HPDE6-E6E7 (cell line): ENCODE results near the gene RPL18.

Source experiments
- DNase-seq: peaks from one replicate; pipeline ENCODE4 v3.0.0; 2011; ENCODE audit warnings: missing footprints; ENCODE audit errors: extremely low spot score

The RPL18 gene

GRCh38 chr19:48630296-48631063, 11.5 kb upstream of the RPL18 start:
- DNase-seq: no peak

- no peak for DNase-seq
These were observed 10.8 kb upstream of the RPL18 start for GRCh38 chr19:48629599-48630295.

GRCh38 chr19:48629297-48629598, 10.3 kb upstream of the RPL18 start:
- no peak for DNase-seq

GRCh38 chr19:48628486-48629296, 9.7 kb upstream of the RPL18 start:
- no peak for DNase-seq

- no peak for DNase-seq
These were observed 8.9 kb upstream of the RPL18 start for GRCh38 chr19:48627865-48628314.

- no peak for DNase-seq
These were observed 8.4 kb upstream of the RPL18 start for GRCh38 chr19:48627201-48627864.

GRCh38 chr19:48625891-48626327, 6.9 kb upstream of the RPL18 start:
- DNase-seq: no peak

GRCh38 chr19:48624791-48625723, 6.1 kb upstream of the RPL18 start:
- no peak for DNase-seq

- no peak for DNase-seq
These were observed 5.2 kb upstream of the RPL18 start for GRCh38 chr19:48624067-48624594.

GRCh38 chr19:48623556-48624066, 4.6 kb upstream of the RPL18 start:
- no peak for DNase-seq

- no peak for DNase-seq
These were observed 961 bp upstream of the RPL18 start for GRCh38 chr19:48619692-48620585.

- no peak for DNase-seq
These were observed 581 bp downstream of the RPL18 start for GRCh38 chr19:48618278-48618915.

- no peak for DNase-seq
These were observed 1.6 kb downstream of the RPL18 start for GRCh38 chr19:48617146-48617937.

GRCh38 chr19:48616491-48617056, 2.4 kb downstream of the RPL18 start:
- DNase-seq: no peak

GRCh38 chr19:48616041-48616436, 2.9 kb downstream of the RPL18 start:
- DNase-seq: no peak

- DNase-seq: no peak
These were observed 3.5 kb downstream of the RPL18 start for GRCh38 chr19:48615231-48616040.
